GM21619 (cell line): ENCODE results near the gene UBN1.
"Not testable (repeated sequence)": the region's sequence is repeated elsewhere in the genome, so short reads cannot be mapped to it uniquely, and the experiment has no call there.

Source experiments
- ATAC-seq: cut with Tn5 transposase; IDR thresholded peaks from one replicate; pipeline ENCODE4 v1.9.1; 2021; ENCODE audit not compliant: unreplicated experiment

Gene UBN1

DNA sequence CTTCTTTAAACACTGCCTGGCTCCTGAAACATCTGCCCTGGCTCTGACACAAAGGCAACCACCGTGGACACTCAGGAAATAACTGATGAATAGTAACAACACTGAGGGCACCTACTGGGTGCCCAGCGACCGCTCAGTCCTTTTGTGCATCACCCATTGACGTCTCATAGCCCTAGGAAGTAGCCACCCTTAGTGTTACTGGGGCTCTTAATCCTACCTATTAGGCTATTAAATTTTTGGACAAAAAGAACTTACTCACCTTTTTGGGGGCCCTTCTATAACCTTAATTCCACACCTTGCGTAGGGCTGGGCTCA is 78.0 kb downstream of the UBN1 start:
- ATAC-seq, result no peak

DNA sequence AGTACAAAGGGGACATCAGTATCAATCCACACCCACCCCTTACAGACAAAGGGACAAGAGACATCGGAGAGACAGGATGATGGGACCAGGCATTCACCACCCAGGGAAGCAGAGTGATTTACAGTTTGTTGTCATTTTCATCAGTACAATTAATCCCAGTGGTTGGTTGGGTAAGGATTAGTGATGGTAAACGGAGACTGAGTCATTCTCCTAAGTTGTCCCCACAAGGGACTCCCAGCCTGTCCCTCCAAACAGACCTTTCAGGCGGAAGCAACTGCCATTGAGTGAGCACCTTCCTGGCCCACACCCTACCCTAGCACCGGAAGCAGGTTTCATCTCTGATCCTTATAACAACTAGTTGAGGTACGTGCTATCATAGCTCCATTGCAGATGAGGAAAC is 78.5 kb downstream of the UBN1 start:
- ATAC-seq, result no peak

DNA sequence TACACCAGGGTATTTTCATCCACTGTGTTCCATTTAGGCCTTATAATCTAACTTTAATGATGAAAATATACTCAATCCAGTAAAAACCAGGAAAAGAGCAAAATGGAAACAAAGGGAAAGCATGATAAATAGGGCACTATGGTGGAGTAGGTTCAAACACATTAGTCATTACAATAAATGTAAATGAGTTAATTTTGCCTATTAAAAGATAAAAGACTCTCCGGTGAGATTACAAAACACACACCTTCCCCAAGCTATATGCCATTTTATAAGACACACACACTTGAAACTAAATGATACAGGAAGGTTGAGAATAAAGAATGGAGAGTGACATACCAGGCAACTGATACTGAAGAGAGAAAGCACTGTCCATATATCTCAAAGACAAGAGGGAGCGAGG is 79.6 kb downstream of the UBN1 start:
- no peak for ATAC-seq

DNA sequence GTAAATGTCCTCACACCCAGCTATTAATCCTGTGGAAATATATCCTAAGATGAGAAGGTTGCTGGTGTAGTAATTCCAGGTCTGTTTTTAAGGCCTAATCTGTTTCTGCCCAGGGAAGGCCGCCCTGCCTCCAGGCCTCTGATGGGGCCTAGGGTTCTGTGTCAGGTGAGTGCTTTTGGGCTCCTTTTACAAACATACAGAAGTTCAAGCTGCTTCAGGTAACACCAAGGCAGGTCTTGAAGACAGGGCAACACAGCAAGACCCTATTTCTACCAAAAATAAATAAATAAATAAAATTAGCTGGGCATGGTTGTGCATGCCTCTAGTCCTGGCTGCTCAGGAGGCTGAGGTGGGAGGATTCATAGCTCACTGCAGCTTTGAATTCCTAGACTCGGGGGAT is 80.4 kb downstream of the UBN1 start:
- no peak for ATAC-seq

DNA sequence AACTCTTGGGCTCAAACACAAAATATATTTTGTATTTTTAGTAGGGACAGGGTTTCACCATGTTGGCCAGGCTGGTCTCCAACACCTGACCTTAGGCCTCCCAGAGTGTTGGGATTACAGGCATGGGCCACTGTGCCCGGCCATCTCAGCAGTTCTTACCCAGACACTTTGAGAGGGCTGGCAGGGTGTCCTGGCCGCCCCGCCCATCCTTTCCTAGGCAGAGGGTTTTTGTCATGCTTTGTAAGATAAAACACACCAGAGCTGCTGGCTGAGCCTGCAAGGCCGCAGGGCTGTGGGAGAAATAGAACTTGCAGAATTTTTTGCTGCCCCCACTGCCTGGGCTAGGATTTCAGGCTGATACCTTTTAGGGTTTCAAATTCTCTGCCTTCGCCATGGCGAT is 80.9 kb downstream of the UBN1 start:
- ATAC-seq, result no peak

DNA sequence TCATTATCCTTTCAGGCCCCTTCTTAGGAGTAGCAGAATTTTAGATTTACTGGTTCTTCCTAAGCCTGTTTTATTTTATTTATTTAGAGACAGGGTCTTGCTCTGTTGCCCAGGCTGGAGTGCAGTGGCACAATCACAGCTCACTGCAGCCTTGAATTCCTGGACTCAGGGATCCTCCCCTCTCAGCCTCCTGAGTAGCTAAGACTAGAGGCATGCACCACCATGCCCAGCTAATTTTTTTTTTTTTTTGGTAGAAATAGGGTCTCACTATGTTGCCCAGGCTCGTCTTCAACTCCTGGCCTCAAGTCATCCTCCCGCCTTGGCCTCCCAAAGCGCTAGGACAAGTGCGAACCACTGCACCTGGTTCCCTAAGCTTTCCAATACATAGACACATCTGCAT is 82.3 kb downstream of the UBN1 start:
- ATAC-seq, result not testable (repeated sequence)

DNA sequence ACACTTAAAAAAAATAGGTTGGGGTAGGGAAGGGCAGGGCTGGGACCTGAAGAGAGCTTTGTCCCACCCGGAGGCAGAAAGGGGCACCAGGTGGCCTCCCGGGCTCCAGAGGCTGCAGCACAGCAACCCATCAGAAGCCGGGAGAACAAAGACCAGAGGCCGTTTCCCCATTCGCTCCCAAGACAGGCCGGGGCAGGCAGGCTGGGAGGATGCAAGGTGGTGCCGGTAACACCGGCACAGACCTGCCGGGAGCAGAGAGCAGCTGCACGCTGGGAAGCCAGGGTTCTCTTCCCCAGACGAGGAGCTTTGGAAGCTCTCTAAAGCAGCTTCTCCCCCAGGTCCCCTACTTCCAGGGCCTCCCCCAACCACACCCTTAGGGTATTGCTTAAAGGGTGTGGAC is 84.1 kb downstream of the UBN1 start:
- no peak for ATAC-seq
